MM.1S (cell line): Measurements from ENCODE around the gene PREP.

ENCODE experiments used
- CTCF ChIP-seq: fragments of 300-600 bp; sonication (generic); IDR thresholded peaks from 2 replicates; pipeline ENCODE4 v1.5.1; 2016; ENCODE audit warnings: antibody characterized with exemption, low read length, mixed read lengths
- EZH2 ChIP-seq: fragments of 300-600 bp; sonication (generic); optimal IDR thresholded peaks from 2 replicates; pipeline ENCODE3; 2017; ENCODE audit warnings: low read depth, mild to moderate bottlenecking, antibody characterized with exemption, low read length, mixed read lengths

GRCh38 chr6:105359419-105360370 is 43.2 kb downstream of the PREP start:
- TF ChIP-seq CTCF: no peak
- no peak for TF ChIP-seq EZH2
